H1 (cell line): Measurements from ENCODE around the gene RAB1B. TPM values are rescaled to one million over a fixed set of nuclear protein-coding genes. Genes with fewer than 3 reads are reported as not detected.

ENCODE experiments used
- ATF2 ChIP-seq: IDR thresholded peaks from 2 replicates; pipeline ENCODE4 v1.6.1; 2012; ENCODE audit warnings: low read length, inconsistent platforms
- ATF3 ChIP-seq: IDR thresholded peaks from 2 replicates; pipeline ENCODE4 v1.6.1; 2011; ENCODE audit warnings: low read depth, mild to moderate bottlenecking, low read length; ENCODE audit not compliant: insufficient read depth
- BCL11A ChIP-seq, 2 experiments: IDR thresholded peaks; one replicate each; pipeline ENCODE4 v1.6.1; 2011; ENCODE audit warnings: low read depth in 2 of 2, low read length in 2 of 2, mild to moderate bottlenecking in 2 of 2
- CEBPB ChIP-seq: IDR thresholded peaks from 2 replicates; pipeline ENCODE4 v1.6.1; 2012; ENCODE audit warnings: low read depth, low read length
- CREB1 ChIP-seq: IDR thresholded peaks from 2 replicates; pipeline ENCODE4 v1.6.1; 2012; ENCODE audit warnings: inconsistent platforms
- EGR1 ChIP-seq: IDR thresholded peaks from 2 replicates; pipeline ENCODE4 v1.6.1; 2011; ENCODE audit warnings: low read depth, low read length, borderline replicate concordance
- GABPA ChIP-seq: IDR thresholded peaks from 2 replicates; pipeline ENCODE4 v1.6.1; 2011; ENCODE audit warnings: mild to moderate bottlenecking, low read length, moderate library complexity, borderline replicate concordance; ENCODE audit not compliant: insufficient read depth
- GTF2F1 ChIP-seq: IDR thresholded peaks from 2 replicates; pipeline ENCODE4 v1.6.1; 2012; ENCODE audit warnings: low read depth, low read length, improper control_type of control experiment, borderline replicate concordance
- JUN ChIP-seq: IDR thresholded peaks from 2 replicates; pipeline ENCODE4 v1.6.1; 2011; ENCODE audit warnings: low read depth, mild to moderate bottlenecking, improper control_type of control experiment, low read length
- KDM4A ChIP-seq: IDR thresholded peaks from one replicate; pipeline ENCODE4 v1.7.1; 2012; ENCODE audit warnings: low read depth, mild to moderate bottlenecking, moderate library complexity, low read length, inconsistent platforms; ENCODE audit not compliant: severe bottlenecking
- NANOG ChIP-seq: IDR thresholded peaks from 2 replicates; pipeline ENCODE4 v1.6.1; 2011; ENCODE audit warnings: low read length, low read depth, mild to moderate bottlenecking, inconsistent platforms; ENCODE audit not compliant: insufficient read depth, poor library complexity, severe bottlenecking
- POLR2A ChIP-seq, 2 experiments: IDR thresholded peaks; 1 replicate in 1 of 2; 2 replicates in 1 of 2; pipeline ENCODE4 v1.6.1; 2011; ENCODE audit warnings: low read depth in 2 of 2, low read length in 2 of 2, mild to moderate bottlenecking in 2 of 2; ENCODE audit errors: control extremely low read depth in 1 of 2
- POU5F1 ChIP-seq: IDR thresholded peaks from 2 replicates; pipeline ENCODE4 v1.6.1; 2011; ENCODE audit warnings: low read depth, mild to moderate bottlenecking, low read length, moderate library complexity
- RFX5 ChIP-seq: IDR thresholded peaks from 2 replicates; pipeline ENCODE4 v1.6.1; 2011; ENCODE audit warnings: low read depth, low read length, improper control_type of control experiment, borderline replicate concordance
- SAP30 ChIP-seq: fragments of 300-600 bp; sonication (generic); IDR thresholded peaks from 2 replicates; pipeline ENCODE4 v1.7.1; 2012; ENCODE audit warnings: low read length, moderate library complexity, mild to moderate bottlenecking, inconsistent platforms; ENCODE audit not compliant: insufficient read depth, insufficient replicate concordance
- SIN3A ChIP-seq, 2 experiments: IDR thresholded peaks in 1 of 2; conservative IDR thresholded peaks in 1 of 2; 2 replicates each; pipeline ENCODE4 v1.6.1; 2011 to 2012; ENCODE audit warnings: low read length in 2 of 2, improper control_type of control experiment in 1 of 2, low read depth in 1 of 2, mild to moderate bottlenecking in 1 of 2
- TAF1 ChIP-seq: IDR thresholded peaks from 2 replicates; pipeline ENCODE4 v1.6.1; 2011; ENCODE audit warnings: mild to moderate bottlenecking, low read depth, low read length
- TBP ChIP-seq: IDR thresholded peaks from 2 replicates; pipeline ENCODE4 v1.6.1; 2011; ENCODE audit warnings: low read depth, low read length, improper control_type of control experiment
- TEAD4 ChIP-seq: IDR thresholded peaks from 2 replicates; pipeline ENCODE4 v1.6.1; 2012; ENCODE audit warnings: low read depth, low read length, inconsistent platforms, mixed read lengths
- USF2 ChIP-seq: IDR thresholded peaks from 2 replicates; pipeline ENCODE4 v1.6.1; 2011; ENCODE audit warnings: low read length, improper control_type of control experiment
- polyA plus RNA-seq, 7 experiments: library from polyadenylated mRNA; depleted of rRNA in 3 of 7; stranded (reverse) in 5 of 7; unstranded in 2 of 7; fragments of >200 nt in 5 of 7; fragments of 200-250 nt in 2 of 7; gene quantifications; 1 replicate in 5 of 7; 2 replicates in 1 of 7; 4 replicates in 1 of 7; pipeline versions ENCODE4 v1.2.1 to v1.2.3, GENCODE V29; 2011 to 2013; ENCODE audit warnings: missing spikeins in 2 of 7, mixed read lengths in 2 of 7
- total RNA-seq: library from RNA; stranded (reverse); fragmentation: NEBNext Ultra II Directional; extraction: Animal tissue kit (Norgen Biotek cat#: 25700); gene quantifications from 2 replicates; pipeline ENCODE4 v1.2.1, GENCODE V29; 2021

RAB1B gene
- total and polyA plus RNA-seq, 2 of the 8 experiments (the other 6 are each of a cell fraction or from before 2014, with no cell fraction given) = 100 to 217 TPM

- TF ChIP-seq EGR1 = no peak
- TF ChIP-seq TAF1 = no peak
- TF ChIP-seq KDM4A = no peak
- peak; percentile 69 for TF ChIP-seq CREB1
- TF ChIP-seq BCL11A (IDR thresholded peaks at IDR 0.05; ENCODE audit: low read depth in 2 of 2, low read length in 2 of 2) = no peak
- 0 out of 3 replicates have a peak, but pooled peaks of 1 of the 2 experiments have one; percentile 28 for TF ChIP-seq POLR2A (IDR thresholded peaks at IDR 0.05; ENCODE audit: control extremely low read depth in 1 of 2, low read depth in 2 of 2, low read length in 2 of 2)
- no peak for TF ChIP-seq CEBPB
- no peak for TF ChIP-seq USF2
- TF ChIP-seq JUN = no peak
- peak; percentile 31 for TF ChIP-seq NANOG
- TF ChIP-seq ATF2 = 0 out of 2 replicates have a peak, but pooled peaks have one; percentile 47
- TF ChIP-seq ATF3 = peak; percentile 89
- TF ChIP-seq SAP30 = no peak
- no peak for TF ChIP-seq GABPA
- no peak for TF ChIP-seq TEAD4
- no peak for TF ChIP-seq GTF2F1
- no peak for TF ChIP-seq POU5F1
- no peak for TF ChIP-seq RFX5
- no peak for TF ChIP-seq TBP
- peak; percentile 97 to 99 for TF ChIP-seq SIN3A (conservative IDR thresholded peaks at IDR 0.05 in 1 of 2, IDR thresholded peaks at IDR 0.05 in 1 of 2; ENCODE audit: low read depth in 1 of 2, low read length in 2 of 2)
Measured at GRCh38 chr11:66282468-66283455, 14.3 kb downstream of the RAB1B start (continued).
